Kidney tubule cell (primary cell): ENCODE data around the gene PSMD6.

Source experiments
- DNase-seq: peaks from one replicate; pipeline ENCODE4 v3.0.0-alpha.2; 2018; ENCODE audit warnings: low spot score

Gene PSMD6

GRCh38 chr3:64008487-64009351 lies 14.6 kb downstream of the PSMD6 start:
- no peak for DNase-seq

GRCh38 chr3:64008017-64008416 lies 15.3 kb downstream of the PSMD6 start:
- no peak for DNase-seq

GRCh38 chr3:64003589-64003988 lies 19.7 kb downstream of the PSMD6 start:
- no peak for DNase-seq

GRCh38 chr3:64002233-64002632 lies 21.1 kb downstream of the PSMD6 start:
- no peak for DNase-seq

GRCh38 chr3:64000453-64001055 lies 22.7 kb downstream of the PSMD6 start:
- no peak for DNase-seq

GRCh38 chr3:63998852-63999754 lies 24.2 kb downstream of the PSMD6 start:
- DNase-seq: no peak

- DNase-seq: no peak
These were observed 28.2 kb downstream of the PSMD6 start for GRCh38 chr3:63995086-63995485.

- peak; percentile 78 for DNase-seq
These were observed 29.6 kb downstream of the PSMD6 start for GRCh38 chr3:63993653-63994079.

GRCh38 chr3:63992516-63993209 lies 30.6 kb downstream of the PSMD6 start:
- no peak for DNase-seq

- DNase-seq: no peak
These were observed 31.6 kb downstream of the PSMD6 start for GRCh38 chr3:63991666-63992065.

GRCh38 chr3:63990733-63991132 lies 32.6 kb downstream of the PSMD6 start:
- no peak for DNase-seq

- no peak for DNase-seq
These were observed 33.1 kb downstream of the PSMD6 start for GRCh38 chr3:63990204-63990603.

- no peak for DNase-seq
These were observed 34.4 kb downstream of the PSMD6 start for GRCh38 chr3:63988943-63989342.

GRCh38 chr3:63986831-63987230 lies 36.5 kb downstream of the PSMD6 start:
- DNase-seq: no peak

GRCh38 chr3:63986146-63986545 lies 37.1 kb downstream of the PSMD6 start:
- DNase-seq: no peak

- no peak for DNase-seq
These were observed 38.9 kb downstream of the PSMD6 start for GRCh38 chr3:63984391-63984790.

GRCh38 chr3:63981980-63982379 lies 41.3 kb downstream of the PSMD6 start:
- no peak for DNase-seq

GRCh38 chr3:63980830-63981498 lies 42.3 kb downstream of the PSMD6 start:
- DNase-seq: no peak

- DNase-seq: no peak
These were observed 43.3 kb downstream of the PSMD6 start for GRCh38 chr3:63980019-63980418.

- peak; percentile 71 for DNase-seq
These were observed 44.0 kb downstream of the PSMD6 start for GRCh38 chr3:63979093-63979885.
